Mesothelial cell of epicardium (in vitro differentiated cells): ENCODE results near the gene NEU3. TPM values are rescaled to one million over a fixed set of nuclear protein-coding genes. Genes with fewer than 3 reads are reported as not detected.
"Not testable (repeated sequence)": the region's sequence is repeated elsewhere in the genome, so short reads cannot be mapped to it uniquely, and the experiment has no call there.

Experiments
- DNase-seq, 2 experiments: peaks; one replicate each; pipeline ENCODE4 v3.0.0; 2021; ENCODE audit warnings: low spot score in 2 of 2; ENCODE audit not compliant: unreplicated experiment in 2 of 2
- H3K27ac Mint-ChIP-seq: 2 replicates; pipeline ENCODE4 v1.8.0; 2021; ENCODE audit warnings: mixed read lengths
- H3K27me3 Mint-ChIP-seq: 2 replicates; pipeline ENCODE4 v1.8.0; 2021; ENCODE audit warnings: low read depth, mixed read lengths
- H3K36me3 Mint-ChIP-seq: 2 replicates; pipeline ENCODE4 v1.8.0; 2021; ENCODE audit warnings: mixed read lengths
- H3K4me1 Mint-ChIP-seq: 2 replicates; pipeline ENCODE4 v1.8.0; 2021; ENCODE audit warnings: mixed read lengths
- H3K4me3 Mint-ChIP-seq: 2 replicates; pipeline ENCODE4 v1.8.0; 2021; ENCODE audit warnings: mild to moderate bottlenecking, moderate library complexity, mixed read lengths
- H3K9me3 Mint-ChIP-seq: 2 replicates; pipeline ENCODE4 v1.8.0; 2021; ENCODE audit warnings: mixed read lengths
- total RNA-seq: library from RNA; stranded (reverse); gene quantifications from 3 replicates; pipeline ENCODE4 v1.2.1, GENCODE V29; 2021
- TF ChIP-seq, protein P1 (sequence below): fragments of 200-600 bp; sonication (generic); IDR thresholded peaks from one replicate; pipeline ENCODE4 v1.5.0; 2021; ENCODE audit warnings: antibody characterized with exemption; ENCODE audit not compliant: unreplicated experiment

The NEU3 gene
- total RNA-seq, 1 donor from 2014 or later, result 12.0 TPM

DNA sequence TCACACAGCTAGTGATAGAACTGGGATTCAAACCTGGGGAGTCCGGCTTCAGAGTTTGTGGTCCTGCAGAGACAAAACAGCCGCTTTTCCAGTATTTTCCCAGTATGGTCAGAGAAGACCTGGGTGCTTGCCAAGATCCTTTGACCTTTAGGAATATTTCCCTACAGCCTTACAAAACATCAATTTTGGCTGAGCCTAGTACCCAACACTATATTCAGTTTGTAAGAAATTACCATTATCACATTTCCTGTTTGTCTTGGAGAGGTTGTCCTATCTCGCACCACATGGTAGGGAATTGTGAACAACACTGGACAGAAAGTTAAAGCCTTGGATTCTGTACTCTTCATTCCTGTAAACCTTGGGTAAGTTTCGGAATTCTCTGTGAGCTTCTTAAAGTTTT lies 10.7 kb upstream of the NEU3 start:
- TF ChIP-seq, protein P1, sequence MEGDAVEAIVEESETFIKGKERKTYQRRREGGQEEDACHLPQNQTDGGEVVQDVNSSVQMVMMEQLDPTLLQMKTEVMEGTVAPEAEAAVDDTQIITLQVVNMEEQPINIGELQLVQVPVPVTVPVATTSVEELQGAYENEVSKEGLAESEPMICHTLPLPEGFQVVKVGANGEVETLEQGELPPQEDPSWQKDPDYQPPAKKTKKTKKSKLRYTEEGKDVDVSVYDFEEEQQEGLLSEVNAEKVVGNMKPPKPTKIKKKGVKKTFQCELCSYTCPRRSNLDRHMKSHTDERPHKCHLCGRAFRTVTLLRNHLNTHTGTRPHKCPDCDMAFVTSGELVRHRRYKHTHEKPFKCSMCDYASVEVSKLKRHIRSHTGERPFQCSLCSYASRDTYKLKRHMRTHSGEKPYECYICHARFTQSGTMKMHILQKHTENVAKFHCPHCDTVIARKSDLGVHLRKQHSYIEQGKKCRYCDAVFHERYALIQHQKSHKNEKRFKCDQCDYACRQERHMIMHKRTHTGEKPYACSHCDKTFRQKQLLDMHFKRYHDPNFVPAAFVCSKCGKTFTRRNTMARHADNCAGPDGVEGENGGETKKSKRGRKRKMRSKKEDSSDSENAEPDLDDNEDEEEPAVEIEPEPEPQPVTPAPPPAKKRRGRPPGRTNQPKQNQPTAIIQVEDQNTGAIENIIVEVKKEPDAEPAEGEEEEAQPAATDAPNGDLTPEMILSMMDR, result no peak
- no peak for DNase-seq
- no peaks in the 10 kb centered on the region for H3K27me3 Mint-ChIP-seq
- no peak overlapping the region for H3K27ac Mint-ChIP-seq
- H3K4me1 Mint-ChIP-seq, result no peaks in the 10 kb centered on the region
- no peak overlapping the region for H3K4me3 Mint-ChIP-seq
- peaks cover 46% of the 10 kb centered on the region for H3K36me3 Mint-ChIP-seq
- peaks cover 4% of the 10 kb centered on the region for H3K9me3 Mint-ChIP-seq

DNA sequence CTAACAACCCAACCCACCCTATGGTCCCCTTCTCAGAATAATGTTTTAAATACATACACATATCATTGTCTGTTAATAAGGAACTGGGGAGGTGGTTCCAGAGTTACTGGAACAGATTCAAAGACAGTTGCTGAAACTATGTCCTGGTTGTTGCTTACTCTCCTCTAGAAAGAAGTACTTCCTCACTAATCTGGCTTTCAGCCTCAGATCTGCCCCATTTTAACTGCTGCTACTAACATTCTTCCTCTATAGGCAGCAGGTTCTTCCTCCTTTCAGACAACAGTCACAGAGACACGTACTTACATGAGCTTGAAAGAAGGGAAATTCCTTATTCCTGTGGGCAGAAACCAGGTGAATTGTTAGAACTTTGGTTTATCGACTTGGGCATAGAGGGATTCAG lies 8.1 kb upstream of the NEU3 start:
- H3K27ac Mint-ChIP-seq, result no peak overlapping the region
- no peak for DNase-seq
- H3K4me1 Mint-ChIP-seq, result no peaks in the 10 kb centered on the region
- H3K27me3 Mint-ChIP-seq, result no peaks in the 10 kb centered on the region
- H3K9me3 Mint-ChIP-seq, result peaks cover 4% of the 10 kb centered on the region
- peaks cover 24% of the 10 kb centered on the region for H3K36me3 Mint-ChIP-seq
- H3K4me3 Mint-ChIP-seq, result no peak overlapping the region
- TF ChIP-seq, protein P1, result no peak

DNA sequence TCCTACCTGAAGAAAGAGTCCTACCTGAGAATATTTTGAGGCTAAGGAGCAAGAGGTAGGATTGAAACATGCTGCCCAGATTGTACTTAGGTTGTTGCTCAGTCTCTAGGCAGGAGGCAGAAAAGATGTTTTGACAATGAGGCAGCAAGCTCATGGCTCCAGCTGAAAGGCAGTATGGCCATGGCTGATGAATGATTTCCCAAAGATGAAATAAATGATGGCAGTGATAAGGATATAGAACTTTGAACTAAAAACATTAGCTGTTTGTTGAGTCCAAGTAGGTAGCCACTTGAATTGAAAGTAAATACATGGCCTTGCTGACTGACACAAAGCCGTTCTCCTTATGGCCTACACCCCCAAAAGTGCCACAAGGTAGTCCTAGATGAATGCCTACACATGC lies 6.8 kb upstream of the NEU3 start:
- Mint-ChIP-seq H3K27ac (no peak overlapping the region), H3K4me1 (no peaks in the 10 kb centered on the region), H3K9me3 (peaks cover 4% of the 10 kb centered on the region), H3K27me3 (no peaks in the 10 kb centered on the region), H3K4me3 (no peak overlapping the region), H3K36me3 (peaks cover 24% of the 10 kb centered on the region)
- no peak for DNase-seq
- TF ChIP-seq, protein P1, result no peak

DNA sequence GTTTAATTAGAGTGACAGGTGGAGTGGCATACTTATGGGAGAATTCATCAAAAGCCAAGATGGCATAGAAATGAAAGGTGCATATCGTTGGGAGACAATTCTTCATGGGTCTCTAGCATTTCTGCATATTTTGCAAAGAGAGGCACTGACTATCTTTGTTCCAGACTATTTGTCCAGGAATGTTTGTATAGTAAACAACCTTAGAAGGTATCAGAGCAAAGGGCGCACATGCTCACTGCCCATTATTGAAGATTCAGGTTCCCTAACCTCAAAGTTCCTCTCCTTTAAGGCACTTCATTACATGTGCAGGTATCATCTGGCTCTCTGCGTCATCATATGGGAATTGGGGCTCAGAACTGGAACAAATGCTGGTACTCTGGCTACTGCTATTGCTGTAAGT lies 4.7 kb upstream of the NEU3 start:
- Mint-ChIP-seq H3K4me3 (no peak overlapping the region), H3K9me3 (peaks cover 4% of the 10 kb centered on the region)
- TF ChIP-seq, protein P1, result no peak

DNA sequence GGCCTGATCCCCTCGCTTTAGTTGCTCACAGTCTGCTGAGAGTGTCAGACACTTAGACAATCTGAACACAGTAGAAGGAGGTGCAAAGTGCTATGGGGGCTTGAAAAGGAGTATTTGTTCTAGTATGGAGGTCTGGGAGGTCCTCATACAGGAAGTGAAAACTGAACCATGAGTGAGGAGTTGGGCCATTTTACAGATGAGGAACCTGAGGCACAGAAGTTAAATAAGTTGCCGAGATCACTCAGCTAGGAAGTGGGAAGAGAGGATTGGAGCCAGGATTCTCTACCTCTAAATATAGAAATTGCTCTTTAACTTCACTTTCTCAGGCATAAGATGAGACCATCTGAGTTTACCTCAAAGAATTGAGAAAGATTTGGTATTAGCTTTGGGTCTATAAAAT lies 4.0 kb upstream of the NEU3 start:
- peaks cover 17% of the 10 kb centered on the region for H3K36me3 Mint-ChIP-seq
- TF ChIP-seq, protein P1, result no peak

More for the DNA sequence above, 4.7 kb upstream of the NEU3 start:
- Mint-ChIP-seq H3K4me1 (peaks cover under 1% of the 10 kb centered on the region), H3K36me3 (peaks cover 19% of the 10 kb centered on the region), H3K27me3 (no peaks in the 10 kb centered on the region), H3K27ac (no peak overlapping the region)
- DNase-seq, result no peak

DNA sequence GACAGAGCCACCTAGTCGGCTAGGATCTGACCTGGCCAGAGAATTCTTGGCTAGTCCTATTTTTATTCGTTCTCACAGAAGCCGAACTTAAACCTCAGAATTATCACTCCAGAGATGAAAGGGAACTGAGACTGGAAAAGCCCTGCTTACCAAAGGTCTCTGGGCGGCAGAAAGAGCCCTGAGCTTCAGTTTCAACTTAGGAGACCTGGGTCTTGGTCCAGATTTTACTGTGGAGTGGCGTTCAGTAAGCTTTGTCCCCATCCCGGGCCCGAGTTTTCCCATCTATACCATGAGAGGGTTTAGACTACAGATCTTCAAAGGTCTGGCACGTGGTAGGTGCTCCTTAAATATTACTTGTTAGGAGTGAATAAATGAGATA lies 516 bp downstream of the NEU3 start:
- peaks cover 6% of the 10 kb centered on the region for H3K4me1 Mint-ChIP-seq
- H3K9me3 Mint-ChIP-seq, result no peaks in the 10 kb centered on the region
- no peak for DNase-seq
- H3K27ac Mint-ChIP-seq, result peak overlapping the region; percentile 92
- no peaks in the 10 kb centered on the region for H3K27me3 Mint-ChIP-seq
- TF ChIP-seq, protein P1, result no peak
- H3K36me3 Mint-ChIP-seq, result no peaks in the 10 kb centered on the region
- H3K4me3 Mint-ChIP-seq, result peak overlapping the region; percentile 96

More for the DNA sequence above, 4.0 kb upstream of the NEU3 start:
- Mint-ChIP-seq H3K4me1 (peaks cover 6% of the 10 kb centered on the region), H3K27me3 (no peaks in the 10 kb centered on the region), H3K4me3 (no peak overlapping the region), H3K9me3 (peaks cover 4% of the 10 kb centered on the region), H3K27ac (no peak overlapping the region)
- no peak for DNase-seq

DNA sequence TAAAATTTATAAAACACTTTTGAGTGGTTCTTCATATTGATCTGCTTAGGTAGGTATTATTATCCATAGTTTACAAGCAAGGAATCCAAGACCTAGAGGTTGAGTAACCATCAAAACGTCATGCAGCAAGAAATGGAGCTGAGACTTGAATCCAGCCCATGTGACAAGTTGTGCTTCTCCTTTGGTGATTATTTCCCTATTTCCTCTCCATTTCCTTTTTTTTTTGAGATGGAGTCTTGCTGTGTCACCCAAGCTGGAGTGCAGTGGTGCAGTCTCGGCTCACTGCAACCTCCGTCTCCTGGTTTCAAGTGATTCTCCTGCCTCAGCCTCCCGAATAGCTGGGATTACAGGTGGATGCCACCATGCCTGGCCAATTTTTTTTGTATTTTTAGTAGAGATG lies 1.4 kb downstream of the NEU3 start:
- not testable (repeated sequence) for H3K27me3 Mint-ChIP-seq, H3K9me3 Mint-ChIP-seq, DNase-seq, H3K4me3 Mint-ChIP-seq, H3K36me3 Mint-ChIP-seq, H3K4me1 Mint-ChIP-seq, H3K27ac Mint-ChIP-seq
